GM19467 (cell line): Measurements from ENCODE around the gene ARMS2.

Experiments used
- ATAC-seq: cut with Tn5 transposase; IDR thresholded peaks from one replicate; pipeline ENCODE4 v1.9.1; 2021; ENCODE audit warnings: mild to moderate bottlenecking, moderate library complexity; ENCODE audit not compliant: unreplicated experiment

Gene ARMS2

GRCh38 chr10:122492999-122493481, 38.6 kb downstream of the ARMS2 start:
- no peak for ATAC-seq

DNA sequence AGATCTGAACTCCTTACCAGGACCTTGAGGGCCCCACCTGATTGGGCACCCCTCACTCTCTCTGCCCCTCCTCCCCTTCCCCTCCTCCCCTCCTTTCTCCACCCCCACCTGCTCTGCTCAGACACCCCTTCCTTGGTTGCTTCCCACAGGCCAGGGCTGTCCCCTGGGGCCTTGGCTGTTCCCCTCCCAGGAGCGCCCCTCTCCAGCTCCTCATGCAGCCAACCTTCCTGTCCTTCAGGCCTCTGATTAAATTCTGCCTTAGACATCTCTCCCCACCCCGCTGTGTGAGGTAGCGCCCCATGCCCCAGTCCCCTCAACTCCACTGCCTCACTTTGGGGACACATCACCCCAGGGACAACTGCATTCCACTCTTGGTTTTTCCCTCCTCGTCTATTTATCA, 39.3 kb downstream of the ARMS2 start:
- ATAC-seq = no peak

DNA sequence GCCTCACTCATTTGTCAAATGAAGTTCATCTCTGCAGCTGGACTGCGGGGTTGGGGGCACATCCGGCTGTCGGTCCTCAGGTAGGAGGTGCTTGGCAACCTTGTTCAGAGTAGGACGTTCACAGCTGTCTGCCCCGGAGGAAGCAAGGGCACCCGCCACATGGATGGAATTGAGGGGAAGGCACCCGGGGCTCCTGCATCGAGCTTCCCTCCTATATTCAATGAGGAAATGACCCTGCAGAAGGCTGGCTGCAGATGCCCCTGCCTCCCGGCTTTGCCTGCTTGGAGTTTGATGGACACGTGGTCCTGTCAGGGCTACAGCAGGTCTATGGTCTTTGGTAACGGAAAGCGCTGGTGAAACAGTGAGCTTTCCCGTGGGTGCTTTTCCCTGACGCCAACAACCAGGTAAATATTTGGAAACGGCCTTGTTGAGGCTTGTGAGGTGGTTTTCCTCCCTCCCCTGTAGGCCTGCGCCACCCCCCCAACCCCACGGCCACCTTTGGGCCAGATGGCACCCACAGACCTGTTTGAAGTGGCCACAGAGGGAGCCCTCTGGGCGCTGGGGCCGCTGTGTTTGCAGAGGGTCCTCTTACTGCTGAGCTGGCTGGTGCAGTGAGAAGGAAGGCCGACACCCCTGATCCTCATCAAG, 39.8 kb downstream of the ARMS2 start:
- ATAC-seq = no peak

- ATAC-seq = no peak
Observed at GRCh38 chr10:122494833-122495232, 40.4 kb downstream of the ARMS2 start.

DNA sequence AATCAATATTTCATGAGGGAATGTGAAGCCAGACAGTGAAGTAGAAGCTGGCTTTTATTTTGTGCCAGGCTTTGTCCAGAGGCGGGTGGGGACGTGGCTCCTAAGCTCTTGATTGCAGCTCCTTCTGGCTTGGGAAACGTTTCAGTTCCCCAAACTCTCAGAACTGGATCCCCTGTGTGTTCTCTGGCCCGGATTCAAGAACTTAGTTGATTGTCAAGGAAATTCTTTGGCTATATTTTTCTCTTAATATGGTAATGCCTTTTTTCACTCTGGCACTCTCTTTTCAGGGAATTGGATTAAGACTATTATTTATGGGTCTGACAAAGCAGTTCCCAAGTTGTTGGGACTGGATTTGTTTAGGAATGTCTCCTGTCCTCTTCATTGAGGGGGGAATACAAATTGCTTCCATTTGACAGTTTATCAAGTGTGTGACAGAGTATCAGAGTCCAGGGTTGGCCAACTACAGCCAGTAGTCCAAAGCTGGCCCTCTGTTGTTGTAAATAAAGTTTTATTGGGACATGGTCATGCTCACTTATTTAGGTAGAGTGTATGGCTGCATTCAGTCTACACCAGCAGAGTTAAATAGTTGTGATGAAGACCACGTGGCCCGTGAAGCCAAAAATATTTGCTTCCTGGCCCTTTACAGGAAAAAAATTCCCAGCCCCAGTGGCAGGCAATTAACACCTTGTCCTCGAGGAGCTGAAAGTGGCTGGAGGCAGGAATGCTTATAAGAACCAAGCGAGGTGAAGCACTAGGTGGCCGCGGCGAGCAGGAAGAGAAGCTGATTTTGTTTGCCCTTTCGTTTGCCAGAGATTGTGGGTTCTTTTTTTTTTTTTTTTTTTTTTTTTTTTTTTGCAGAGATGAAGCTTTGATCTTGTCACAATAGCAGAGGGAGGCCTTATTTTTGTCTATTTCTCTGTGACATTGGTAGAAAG, 41.2 kb downstream of the ARMS2 start:
- no peak for ATAC-seq

DNA sequence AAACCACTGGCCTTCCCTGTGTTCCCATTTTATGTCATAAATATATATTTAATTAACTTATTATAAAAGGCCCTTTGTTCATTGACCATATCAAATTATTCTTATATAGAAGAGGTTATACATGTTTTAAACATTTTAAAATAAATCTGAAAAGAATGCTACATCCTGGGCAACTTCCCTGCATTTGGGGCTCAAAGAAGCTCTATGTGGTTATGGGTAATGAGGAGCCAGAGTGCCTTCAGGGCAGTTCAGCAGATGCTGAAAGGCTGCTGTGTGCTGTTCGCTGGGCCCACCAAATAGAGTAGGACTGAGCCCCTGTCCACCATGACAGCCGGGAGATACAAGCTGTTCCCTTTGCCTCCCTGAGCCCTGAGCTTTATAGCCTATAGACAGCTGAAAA, 42.8 kb downstream of the ARMS2 start:
- no peak for ATAC-seq

GRCh38 chr10:122498521-122498920, 44.1 kb downstream of the ARMS2 start:
- ATAC-seq = no peak

- ATAC-seq = no peak
Observed at GRCh38 chr10:122499012-122499411, 44.6 kb downstream of the ARMS2 start.

DNA sequence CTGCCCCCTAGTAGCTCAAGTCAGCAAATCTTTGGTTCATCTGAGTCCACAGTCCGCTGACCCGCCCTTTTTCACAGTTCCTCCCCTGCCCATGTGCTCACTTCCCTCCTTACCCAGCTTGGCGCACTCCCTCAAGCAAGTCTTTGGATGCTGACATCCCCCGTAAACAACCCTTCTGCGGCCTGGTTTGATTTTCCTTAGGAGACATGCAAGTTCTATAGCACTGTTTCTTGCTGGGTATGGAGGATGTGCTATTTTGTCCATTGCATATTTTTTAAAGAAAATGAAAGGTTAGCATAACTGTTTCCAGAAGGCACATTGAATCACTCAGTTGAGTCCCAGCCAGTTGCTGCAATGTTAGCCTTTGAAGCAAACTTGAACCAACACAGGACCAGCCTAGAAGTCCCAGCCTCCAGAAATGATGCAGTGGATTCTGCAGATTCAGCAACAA, 45.1 kb downstream of the ARMS2 start:
- ATAC-seq = no peak

GRCh38 chr10:122500194-122500593, 45.7 kb downstream of the ARMS2 start:
- no peak for ATAC-seq

DNA sequence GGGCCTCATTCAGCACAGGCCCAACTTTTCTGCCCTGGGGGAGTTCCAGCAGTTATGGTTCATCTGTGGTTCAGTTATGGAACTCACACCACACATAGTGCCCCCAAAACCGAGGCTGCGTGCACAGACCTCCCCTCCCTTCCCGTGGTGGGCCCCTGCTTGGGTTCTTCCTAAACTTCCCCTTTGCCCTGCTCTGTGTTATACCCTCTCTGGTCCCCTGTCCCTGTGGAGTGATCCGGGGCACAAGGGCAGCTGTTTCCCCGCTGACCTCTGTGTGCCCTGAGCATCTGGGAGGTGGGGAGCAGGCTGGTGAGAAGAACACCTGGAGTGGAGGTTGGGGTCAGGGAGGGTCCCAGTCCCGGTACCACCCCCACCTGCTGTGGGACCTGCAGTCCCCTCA, 46.3 kb downstream of the ARMS2 start:
- no peak for ATAC-seq

- no peak for ATAC-seq
Observed at GRCh38 chr10:122503012-122503411, 48.6 kb downstream of the ARMS2 start.

DNA sequence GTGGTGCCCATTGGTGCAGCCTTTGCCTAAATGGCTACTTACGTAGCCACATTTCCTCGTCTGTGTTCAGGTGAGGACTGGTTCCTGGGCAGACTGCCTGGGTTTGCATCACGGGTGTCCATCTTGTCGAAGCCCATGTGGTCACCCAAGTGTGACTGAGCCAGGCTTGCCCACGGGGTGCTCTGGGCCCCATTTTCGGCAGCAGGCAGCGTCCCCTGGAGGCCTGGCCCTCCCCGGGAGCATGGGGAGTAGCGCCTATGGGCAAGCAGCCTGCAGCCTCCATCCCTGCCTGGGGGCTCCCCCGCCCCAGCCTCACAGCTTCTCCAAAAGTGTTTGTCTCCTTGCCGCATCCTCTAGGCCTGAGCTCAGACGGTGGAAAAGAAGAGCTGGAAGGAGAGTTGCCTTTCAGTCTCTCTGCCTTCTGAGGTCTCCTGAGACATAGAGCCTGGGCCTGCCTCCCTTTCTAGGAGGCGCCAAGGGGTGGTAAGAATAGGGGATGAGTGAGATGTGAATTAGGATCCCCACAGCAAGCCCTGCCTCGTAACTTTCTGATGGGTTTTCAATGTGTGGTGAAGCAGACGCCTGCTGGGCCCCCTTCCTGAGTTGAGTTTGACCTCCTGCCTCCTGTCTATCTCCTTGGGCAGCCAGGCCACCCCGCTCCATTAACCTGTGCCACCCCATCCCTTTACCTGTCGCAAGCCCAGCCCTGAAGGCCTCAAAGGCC, 49.6 kb downstream of the ARMS2 start:
- no peak for ATAC-seq

GRCh38 chr10:122504610-122504950, 50.1 kb downstream of the ARMS2 start:
- ATAC-seq = no peak

- no peak for ATAC-seq
Observed at GRCh38 chr10:122505011-122505410, 50.6 kb downstream of the ARMS2 start.

GRCh38 chr10:122505885-122506645, 51.6 kb downstream of the ARMS2 start:
- ATAC-seq = no peak
